CD4-positive, alpha-beta T cell (primary cell): ENCODE measurements around the gene TBC1D24. TPM values are rescaled to one million over a fixed set of nuclear protein-coding genes. Genes with fewer than 3 reads are reported as not detected.

Source experiments
- ATAC-seq: fragments of 200-7000 bp; cut with Tn5 transposase; one replicate; pipeline ENCODE4 v1.10.0; 2022; ENCODE audit warnings: mild to moderate bottlenecking; ENCODE audit not compliant: poor library complexity
- CTCF ChIA-PET: fragments of 350-600 bp; sonication (Branson Sonifier 250); formaldehyde crosslinking; loops from one replicate; lab custom pipeline; 2021; ENCODE audit warnings: antibody characterized with exemption, inconsistent platforms; lab: Charles Lee
- POLR2A ChIA-PET: fragments of 350-600 bp; sonication (Branson Sonifier 250); formaldehyde crosslinking; loops from one replicate; lab custom pipeline; 2021; ENCODE audit warnings: antibody characterized with exemption, inconsistent platforms; lab: Charles Lee
- DNase-seq, 14 experiments: peaks; one replicate each; pipeline ENCODE4 v3.0.0-alpha.2; 2013 to 2020; ENCODE audit warnings: mixed read lengths in 2 of 14
- H3K27ac ChIP-seq, 2 donors: one replicate each; pipeline versions ENCODE4 v1.5.1 to v1.7.0; 2013; ENCODE audit warnings: low read length in 2 of 2, low read depth in 1 of 2, mild to moderate bottlenecking in 1 of 2
- H3K27me3 ChIP-seq, 2 experiments: 1 replicate in 1 of 2; 2 replicates in 1 of 2; pipeline versions ENCODE4 v1.6.1 to v1.7.0; 2013; ENCODE audit warnings: low read length in 2 of 2, control low read depth in 1 of 2, mild to moderate bottlenecking in 1 of 2, moderate library complexity in 1 of 2; ENCODE audit not compliant: insufficient read depth in 2 of 2, control insufficient read depth in 1 of 2
- H3K36me3 ChIP-seq: one replicate; pipeline ENCODE4 v1.6.1; 2013; ENCODE audit warnings: low read length, control low read depth; ENCODE audit not compliant: insufficient read depth
- H3K4me1 ChIP-seq: one replicate; pipeline ENCODE4 v1.6.1; 2013; ENCODE audit warnings: low read length, control low read depth; ENCODE audit not compliant: insufficient read depth
- H3K4me3 ChIP-seq: one replicate; pipeline ENCODE4 v1.5.1; 2013; ENCODE audit warnings: mild to moderate bottlenecking, low read length, moderate library complexity
- H3K9me3 ChIP-seq, 2 experiments: 1 replicate in 1 of 2; 2 replicates in 1 of 2; pipeline versions ENCODE4 v1.6.1 to v1.7.0; 2013; ENCODE audit warnings: low read length in 2 of 2, mild to moderate bottlenecking in 2 of 2, control low read depth in 1 of 2, moderate library complexity in 1 of 2; ENCODE audit not compliant: control insufficient read depth in 1 of 2, insufficient read depth in 1 of 2
- H3K27ac Mint-ChIP-seq: one replicate; pipeline ENCODE4 v1.8.0; 2020; ENCODE audit warnings: mixed read lengths
- H3K27me3 Mint-ChIP-seq: one replicate; pipeline ENCODE4 v1.8.0; 2021; ENCODE audit warnings: mixed read lengths
- H3K36me3 Mint-ChIP-seq: one replicate; pipeline ENCODE4 v1.8.0; 2021; ENCODE audit warnings: low read depth, mixed read lengths
- H3K4me1 Mint-ChIP-seq: one replicate; pipeline ENCODE4 v1.8.0; 2021; ENCODE audit warnings: low read depth, mixed read lengths
- H3K4me3 Mint-ChIP-seq: one replicate; pipeline ENCODE4 v1.8.0; 2020; ENCODE audit warnings: mild to moderate bottlenecking, mixed read lengths
- H3K9me3 Mint-ChIP-seq: one replicate; pipeline ENCODE4 v1.8.0; 2020; ENCODE audit warnings: mixed read lengths
- CTCF ChIP-seq: fragments of 200-600 bp; IDR thresholded peaks from one replicate; pipeline ENCODE4 v1.8.0; 2022; ENCODE audit warnings: antibody characterized with exemption, mild to moderate bottlenecking
- intact Hi-C, 2 experiments: fragments of 100-400 bp; cut with DNase I in 1 of 2; cut with micrococcal nuclease in 1 of 2; formaldehyde crosslinking; loops; one replicate each; pipeline versions ENCODE4 v1.15.1 to v1.9.0; 2023 to 2025; cut with DNase I, micrococcal nuclease
- total RNA-seq, 174 experiments: library from RNA in 2 of 174; stranded (reverse) in 2 of 174; gene quantifications; one replicate each; pipeline ENCODE4 v1.2.3 and lab custom pipeline; 2021 to 2026

TBC1D24 gene
- total RNA-seq, 2 experiments from 2014 or later, result 1.2 to 2.1 TPM

DNA sequence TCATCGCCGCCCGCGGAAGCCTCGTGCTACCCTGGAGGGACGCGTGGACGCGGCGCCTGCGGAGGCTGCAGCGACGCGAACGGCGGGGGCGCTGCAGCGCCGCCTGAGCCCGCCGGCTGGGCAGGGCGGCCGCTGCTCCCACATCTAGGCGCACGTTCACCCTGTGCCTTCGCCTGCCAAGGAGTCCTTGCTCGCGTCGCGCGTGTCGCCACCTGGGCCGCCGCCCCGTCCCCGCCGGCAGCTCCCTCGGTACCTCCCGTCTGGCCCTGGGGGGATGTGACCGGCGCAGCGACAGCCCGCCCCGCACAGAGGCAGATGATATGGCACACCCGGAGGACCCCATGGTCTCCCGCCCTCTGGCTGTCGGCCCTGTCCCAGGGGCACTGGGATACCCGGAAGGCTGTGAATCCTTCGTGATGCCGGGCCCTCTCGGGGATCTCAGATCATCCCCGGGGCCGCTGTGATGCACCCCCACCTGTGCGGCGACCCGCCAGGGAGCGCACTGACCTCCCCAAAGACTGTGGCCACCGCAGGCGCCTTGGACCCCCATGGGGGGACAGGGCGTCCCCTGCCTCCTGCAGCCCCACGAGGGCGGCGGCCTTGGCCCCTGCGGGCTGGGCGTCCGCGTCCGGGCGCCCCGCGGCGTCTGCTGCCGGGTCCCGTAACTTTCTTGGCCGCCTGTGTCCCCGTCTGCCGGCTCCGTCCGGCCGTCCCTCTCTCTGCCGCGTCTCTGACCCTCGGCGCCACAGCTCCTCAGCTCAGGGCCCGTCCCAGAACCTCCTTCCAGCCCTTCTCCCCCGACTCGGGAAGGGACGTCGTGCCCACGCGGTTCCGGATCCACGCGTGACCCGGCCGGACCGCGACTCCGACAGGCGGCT lies 689 bp upstream of the TBC1D24 start:
- peak; percentile 82 for ATAC-seq
- no peaks in the 10 kb centered on the region for H3K9me3 Mint-ChIP-seq

DNA sequence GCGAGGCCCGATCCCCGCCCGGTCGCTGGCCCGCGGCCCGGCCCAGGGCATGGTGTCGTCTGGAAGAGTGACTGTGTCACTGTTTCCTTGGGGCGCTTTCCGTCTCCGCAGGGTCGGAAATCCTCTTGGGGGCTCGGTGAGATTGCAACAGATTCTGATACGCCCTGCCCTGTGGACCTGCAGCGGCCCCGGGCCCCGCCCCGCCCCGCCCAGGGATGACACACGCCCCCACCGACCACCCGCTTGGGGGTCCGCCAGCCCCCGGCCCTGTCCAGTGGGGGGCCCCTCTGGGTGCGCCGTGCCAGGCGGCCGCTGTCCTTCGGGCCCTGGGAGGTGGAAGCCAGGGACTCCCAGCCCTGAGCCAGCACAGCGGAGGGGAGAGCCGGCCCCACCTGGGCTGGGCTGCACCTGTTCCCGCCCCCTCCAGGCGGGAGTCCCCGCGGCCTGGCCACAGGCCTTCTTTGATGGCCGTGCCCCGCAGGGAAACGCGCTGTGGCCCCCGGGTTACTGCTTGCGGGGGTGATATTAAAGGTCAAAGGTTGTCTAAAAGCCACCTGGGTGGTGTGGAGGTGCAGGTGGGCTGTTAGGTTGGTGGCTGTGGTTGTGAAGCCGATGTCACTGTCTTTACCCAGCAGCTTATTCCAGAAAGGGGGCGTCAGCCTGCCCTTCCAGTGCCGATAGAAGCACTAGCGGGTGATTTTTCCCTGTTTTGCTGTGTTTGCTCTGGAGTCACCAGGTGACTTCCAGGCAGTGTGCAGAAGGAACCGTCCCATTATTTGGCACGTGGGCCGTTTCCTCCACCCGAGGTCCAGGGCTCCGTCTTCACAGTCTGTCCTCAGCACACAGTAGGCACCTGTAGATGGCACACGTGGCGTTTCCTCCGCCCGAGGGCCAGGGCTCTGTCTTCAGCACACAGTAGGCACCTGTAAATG lies 752 bp downstream of the TBC1D24 start:
- H3K4me1 ChIP-seq, result peaks cover 37% of the 10 kb centered on the region
- peak; percentile 27 for ATAC-seq
- H3K27ac ChIP-seq, result no peak overlapping the region
- peaks cover 0 to 11% of the 10 kb centered on the region in 2 experiments for H3K9me3 ChIP-seq
- CTCF ChIA-PET, result interaction anchor here (1.4 kb wide), 1 partner anchor 25 kb away, joined by 5 read pairs; no protein-coding TSS in a partner anchor
- no peak for TF ChIP-seq CTCF
- H3K4me3 ChIP-seq, result peak overlapping the region; percentile 34
- no peaks in the 10 kb centered on the region for H3K9me3 Mint-ChIP-seq
- intact Hi-C loops, result loop anchor here in 1 of 2 experiments (2.0 kb wide), 1 partner anchor 55 kb away; the partner anchor contains the start of gene CEMP1
- no peaks in the 10 kb centered on the region for H3K36me3 Mint-ChIP-seq
- peaks cover 19 to 26% of the 10 kb centered on the region in 2 experiments for H3K27me3 ChIP-seq
- H3K4me3 Mint-ChIP-seq, result peak overlapping the region; percentile 84
- no peak overlapping the region for H3K27ac Mint-ChIP-seq
- peaks cover 9% of the 10 kb centered on the region for H3K27me3 Mint-ChIP-seq
- H3K36me3 ChIP-seq, result no peaks in the 10 kb centered on the region
- H3K4me1 Mint-ChIP-seq, result peaks cover 13% of the 10 kb centered on the region
- POLR2A ChIA-PET, result interaction anchor here (0.9 to 1.6 kb wide), 4 partner anchors 12 to 47 kb away, joined by 3 to 9 read pairs (median 4); partner anchors contain the start of genes AMDHD2, CCNF and TEDC2
- peak in 7 of 14 experiments; percentile 12 to 59 (median 39) for DNase-seq

More for the DNA sequence above, 689 bp upstream of the TBC1D24 start:
- ChIA-PET POLR2A (interaction anchor here (0.8 to 1.6 kb wide), 7 partner anchors 14 to 134 kb away, joined by 3 to 9 read pairs (median 4); partner anchors contain the start of genes ABCA3, AMDHD2, CCNF and TEDC2), CTCF (interaction anchor here (0.7 to 1.4 kb wide), 2 partner anchors 13 to 27 kb away, joined by 3 to 5 read pairs; no protein-coding TSS in a partner anchor)
- peaks cover 37% of the 10 kb centered on the region for H3K4me1 ChIP-seq
- no peak overlapping the region for H3K27ac ChIP-seq
- peak overlapping the region; percentile 62 for H3K4me3 Mint-ChIP-seq
- peaks cover 32 to 41% of the 10 kb centered on the region in 2 experiments for H3K27me3 ChIP-seq
- peak; percentile 29 for TF ChIP-seq CTCF
- no peak overlapping the region for H3K27ac Mint-ChIP-seq
- intact Hi-C loops, result loop anchor here in 1 of 2 experiments (2.0 to 5.0 kb wide), 2 partner anchors 42 to 57 kb away; partner anchors contain the start of gene CEMP1
- H3K4me1 Mint-ChIP-seq, result peaks cover 13% of the 10 kb centered on the region
- peak; percentile 36 to 88 (median 58) for DNase-seq
- peak overlapping the region; percentile 60 for H3K4me3 ChIP-seq
- H3K27me3 Mint-ChIP-seq, result peaks cover 23% of the 10 kb centered on the region
- no peaks in the 10 kb centered on the region for H3K36me3 ChIP-seq
- H3K36me3 Mint-ChIP-seq, result no peaks in the 10 kb centered on the region
- H3K9me3 ChIP-seq, result peaks cover 0 to 11% of the 10 kb centered on the region in 2 experiments

DNA sequence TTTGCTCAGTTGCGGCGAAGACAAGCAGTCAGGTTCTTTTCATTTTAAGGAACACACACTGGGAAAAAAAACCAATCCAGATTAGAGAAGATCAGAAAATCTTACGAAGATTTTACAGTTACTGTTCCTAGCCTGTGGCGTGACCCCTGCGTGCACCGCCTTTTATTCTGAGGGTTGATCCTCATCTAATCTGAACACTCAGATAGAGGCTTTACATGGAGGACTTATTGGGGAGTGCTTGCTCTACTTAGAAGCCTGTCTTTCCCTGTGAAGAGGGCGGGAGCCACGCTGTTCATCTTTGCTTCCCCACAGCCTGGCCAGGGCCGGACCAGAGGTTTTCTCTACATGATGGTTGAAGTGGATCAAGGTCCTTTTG lies 1.4 kb downstream of the TBC1D24 start:
- peaks cover 0 to 11% of the 10 kb centered on the region in 2 experiments for H3K9me3 ChIP-seq
- DNase-seq (no peak), ATAC-seq (no peak)
- H3K36me3 ChIP-seq, result no peaks in the 10 kb centered on the region
- Mint-ChIP-seq H3K4me3 (peak overlapping the region; percentile 84), H3K36me3 (no peaks in the 10 kb centered on the region), H3K4me1 (peaks cover 13% of the 10 kb centered on the region), H3K9me3 (no peaks in the 10 kb centered on the region), H3K27ac (no peak overlapping the region), H3K27me3 (peaks cover 8% of the 10 kb centered on the region)
- peaks cover 16 to 22% of the 10 kb centered on the region in 2 experiments for H3K27me3 ChIP-seq
- peaks cover 37% of the 10 kb centered on the region for H3K4me1 ChIP-seq
- no peak overlapping the region for H3K4me3 ChIP-seq
- ChIA-PET POLR2A (no interaction called here), CTCF (no interaction called here)
- H3K27ac ChIP-seq, result no peak overlapping the region
- no peak for TF ChIP-seq CTCF
- intact Hi-C loops, result no loop called here
